GM12878 (cell line): ENCODE results near the gene GZMB. TPM values are rescaled to one million over a fixed set of nuclear protein-coding genes. Genes with fewer than 3 reads are reported as not detected.

Experiments used
- ATAC-seq: fragments of 200-7000 bp; cut with Tn5 transposase; 3 replicates; pipeline ENCODE4 v1.9.1; 2020; ENCODE audit warnings: mild to moderate bottlenecking, moderate library complexity
- BruUV-seq: library from RNA; stranded (reverse); fragments of 400-500 nt; replicated peaks from 2 replicates; lab custom pipeline; 2021; lab: Mats Ljungman, UMichigan
- CTCF ChIA-PET: fragments of 300-600 bp; sonication (Branson Sonifier 250); formaldehyde crosslinking; extraction: SDS; loops from one replicate; lab custom pipeline; 2021; ENCODE audit warnings: inconsistent platforms; lab: Yijun Ruan, JAX
- POLR2A ChIA-PET: fragments of 350-600 bp; formaldehyde crosslinking; extraction: SDS; loops from one replicate; lab custom pipeline; 2021; ENCODE audit warnings: inconsistent platforms; lab: Charles Lee
- RAD21 ChIA-PET: fragments of 300-600 bp; sonication (Branson Sonifier 250); formaldehyde crosslinking; loops from one replicate; lab custom pipeline; 2023; ENCODE audit warnings: antibody characterized with exemption; ENCODE audit not compliant: unreplicated experiment; lab: Charles Lee
- SMC1A ChIA-PET: fragments of 300-600 bp; sonication (Branson Sonifier 250); formaldehyde crosslinking; loops from one replicate; lab custom pipeline; 2023; ENCODE audit not compliant: unreplicated experiment, uncharacterized antibody; lab: Charles Lee
- DNase-seq: peaks from one replicate; pipeline ENCODE4 v3.0.0-alpha.2; 2011; ENCODE audit warnings: low read depth, low spot score
- FAIRE-seq: peaks from 3 replicates; lab custom pipeline; 2011; peaks lifted over from hg19 to GRCh38; lab: Jason Lieb, UNC
- H2AFZ ChIP-seq: 2 replicates; pipeline ENCODE4 v1.6.0; 2011; ENCODE audit warnings: low read depth, low read length, control low read depth; ENCODE audit not compliant: control insufficient read depth
- H3K27ac ChIP-seq: 2 replicates; pipeline ENCODE4 v1.5.1; 2011; ENCODE audit warnings: control low read depth; ENCODE audit not compliant: control insufficient read depth, insufficient read depth
- H3K27me3 ChIP-seq, 2 experiments: replicated peaks in 1 of 2; 2 replicates each; pipeline versions ENCODE4 v1.6.0 to v1.6.1; 2011; ENCODE audit warnings: low read length in 1 of 2; ENCODE audit not compliant: control insufficient read depth in 2 of 2, insufficient read depth in 2 of 2
- H3K36me3 ChIP-seq, 2 experiments: 2 replicates each; pipeline ENCODE4 v1.5.1; 2011; ENCODE audit warnings: low read length in 1 of 2; ENCODE audit not compliant: control insufficient read depth in 2 of 2, insufficient read depth in 2 of 2
- H3K4me1 ChIP-seq: 2 replicates; pipeline ENCODE4 v1.6.1; 2011; ENCODE audit warnings: mild to moderate bottlenecking, low read length, moderate library complexity, mixed read lengths; ENCODE audit not compliant: control insufficient read depth, insufficient read depth
- H3K4me2 ChIP-seq: 2 replicates; pipeline ENCODE4 v1.6.0; 2011; ENCODE audit warnings: control low read depth; ENCODE audit not compliant: control insufficient read depth, insufficient read depth
- H3K4me3 ChIP-seq: fragments of 200-600 bp; sonication (generic); 2 replicates; pipeline ENCODE4 v1.5.1; 2016
- H3K79me2 ChIP-seq: 2 replicates; pipeline ENCODE4 v1.6.0; 2011; ENCODE audit warnings: low read length; ENCODE audit not compliant: control insufficient read depth, insufficient read depth
- H3K9ac ChIP-seq: 2 replicates; pipeline ENCODE4 v1.8.0; 2011; ENCODE audit warnings: low read length, control low read depth, mixed read lengths; ENCODE audit not compliant: control insufficient read depth, insufficient read depth
- H3K9me3 ChIP-seq: replicated peaks from 3 replicates; pipeline ENCODE4 v1.5.1; 2011; ENCODE audit warnings: mild to moderate bottlenecking, low read length; ENCODE audit not compliant: control insufficient read depth, insufficient read depth
- H4K20me1 ChIP-seq: 2 replicates; pipeline ENCODE4 v1.6.0; 2011; ENCODE audit not compliant: control insufficient read depth, insufficient read depth
- CBX5 ChIP-seq: sonication (generic); IDR thresholded peaks from 2 replicates; pipeline ENCODE4 v1.6.1; 2016; ENCODE audit warnings: low read depth, moderate library complexity, mild to moderate bottlenecking, inconsistent platforms
- EED ChIP-seq: sonication (generic); IDR thresholded peaks from 2 replicates; pipeline ENCODE4 v1.6.1; 2016; ENCODE audit warnings: antibody characterized with exemption, low read depth
- FOS ChIP-seq: IDR thresholded peaks from 3 replicates; pipeline ENCODE4 v1.6.1; 2011; ENCODE audit warnings: borderline replicate concordance; ENCODE audit not compliant: insufficient read length; ENCODE audit errors: extremely low read depth
- GATAD2B ChIP-seq: fragments of 450-650 bp; conservative IDR thresholded peaks from 2 replicates; pipeline ENCODE4 v1.6.1; 2017; ENCODE audit warnings: low read depth, mild to moderate bottlenecking, moderate library complexity
- IKZF2 ChIP-seq, 2 experiments: fragments of 450-650 bp; IDR thresholded peaks; 2 replicates each; pipeline ENCODE4 v1.6.1; 2017; ENCODE audit warnings: mild to moderate bottlenecking in 2 of 2, moderate library complexity in 2 of 2
- JUNB ChIP-seq: IDR thresholded peaks from 2 replicates; pipeline ENCODE4 v1.6.1; 2016; ENCODE audit warnings: antibody characterized with exemption, mild to moderate bottlenecking
- JUND ChIP-seq: IDR thresholded peaks from 2 replicates; pipeline ENCODE4 v1.6.1; 2012; ENCODE audit warnings: low read depth, mild to moderate bottlenecking, low read length, improper control_type of control experiment, moderate library complexity
- MTA2 ChIP-seq: fragments of 450-650 bp; IDR thresholded peaks from 2 replicates; pipeline ENCODE4 v1.6.1; 2016; ENCODE audit warnings: low read depth, mild to moderate bottlenecking, moderate library complexity
- MTA3 ChIP-seq: IDR thresholded peaks from 2 replicates; pipeline ENCODE4 v1.6.1; 2012; ENCODE audit warnings: low read length, inconsistent platforms, borderline replicate concordance
- PKNOX1 ChIP-seq: fragments of 450-650 bp; IDR thresholded peaks from 2 replicates; pipeline ENCODE4 v1.6.1; 2016; ENCODE audit warnings: mild to moderate bottlenecking
- PML ChIP-seq: IDR thresholded peaks from 2 replicates; pipeline ENCODE4 v1.6.1; 2012; ENCODE audit warnings: low read length, inconsistent platforms
- SIN3A ChIP-seq: IDR thresholded peaks from 2 replicates; pipeline ENCODE4 v1.6.1; 2012; ENCODE audit warnings: low read depth, low read length, improper control_type of control experiment
- SIX5 ChIP-seq: IDR thresholded peaks from 2 replicates; pipeline ENCODE4 v1.6.1; 2011; ENCODE audit warnings: mild to moderate bottlenecking, low read depth, low read length, moderate library complexity; ENCODE audit not compliant: severe bottlenecking
- SMARCA5 ChIP-seq: fragments of 450-650 bp; IDR thresholded peaks from 2 replicates; pipeline ENCODE4 v1.6.1; 2017; ENCODE audit warnings: mild to moderate bottlenecking
- SUPT20H ChIP-seq: IDR thresholded peaks from 2 replicates; pipeline ENCODE4 v1.6.1; 2011; ENCODE audit warnings: low read depth, mild to moderate bottlenecking, low read length, moderate library complexity, borderline replicate concordance; ENCODE audit not compliant: control insufficient read depth
- TCF3 ChIP-seq: IDR thresholded peaks from 2 replicates; pipeline ENCODE4 v1.6.1; 2012; ENCODE audit warnings: low read depth, mild to moderate bottlenecking, low read length, borderline replicate concordance; ENCODE audit not compliant: insufficient read depth
- ZNF384 ChIP-seq: IDR thresholded peaks from 2 replicates; pipeline ENCODE4 v1.6.1; 2012; ENCODE audit warnings: low read depth, mild to moderate bottlenecking, low read length, improper control_type of control experiment, borderline replicate concordance
- WGBS: methylation state at CpG from one replicate; pipeline ENCODE4 v1.1.6; 2016; ENCODE audit warnings: low lambda C conversion rate; ENCODE audit not compliant: insufficient replicate concordance, insufficient coverage; ENCODE audit errors: missing lambda C conversion rate; 5-methylcytosine and 5-hydroxymethylcytosine counted together
- in situ Hi-C: fragments of 300-500 bp; cut with MboI; formaldehyde crosslinking; loops from 9 replicates; pipeline ENCODE4 v1.14.3; 2018; ENCODE audit warnings: mixed read lengths
- intact Hi-C: fragments of 100-400 bp; cut with micrococcal nuclease; formaldehyde crosslinking; loops from one replicate; pipeline ENCODE4 v1.14.2; 2022; ENCODE audit not compliant: unreplicated experiment
- polyA plus RNA-seq, 11 experiments: library from polyadenylated mRNA; depleted of rRNA in 4 of 11; unstranded in 6 of 11; stranded (reverse) in 5 of 11; fragments of >200 nt; fragmentation: Nextera tagmentation in 4 of 11; fragmentation: Illumina TruSeq in 1 of 11; extraction: Ambion mirVana in 4 of 11; extraction: Trizol in 1 of 11; gene quantifications; 1 replicate in 1 of 11; 2 replicates in 10 of 11; pipeline versions ENCODE4 v1.2.1 to v1.2.3, GENCODE V29; 2011 to 2016; ENCODE audit warnings: inconsistent platforms in 2 of 11, missing spikeins in 2 of 11, low read depth in 1 of 11
- total RNA-seq, 4 experiments: library from RNA; depleted of rRNA in 3 of 4; stranded (reverse); fragments of >200 nt in 3 of 4; fragmentation: Illumina TruSeq in 1 of 4; extraction: Trizol in 1 of 4; gene quantifications; 2 replicates each; pipeline versions ENCODE4 v1.2.1 to v1.2.3, GENCODE V29; 2013 to 2021
- TF ChIP-seq, protein P1 (sequence below): IDR thresholded peaks from 2 replicates; pipeline ENCODE4 v1.6.1; 2011; ENCODE audit warnings: borderline replicate concordance, low read depth, mild to moderate bottlenecking, moderate library complexity, low read length; ENCODE audit not compliant: insufficient read depth, poor library complexity, severe bottlenecking

Gene GZMB
- total and polyA plus RNA-seq, 10 of the 15 experiments (the other 5 are each of a cell fraction or from before 2014, with no cell fraction given): 0.19 to 0.87 (median 0.38) TPM; not detected in 7

GRCh38 chr14:24606297-24606696 lies 27.7 kb downstream of the GZMB start:
- Histone ChIP-seq H3K4me1 (peaks cover 8% of the 10 kb centered on the region), H3K79me2 (no peaks in the 10 kb centered on the region), H3K27ac (no peak overlapping the region), H3K4me3 (no peak overlapping the region), H2AFZ (no peak overlapping the region), H3K27me3 (no peaks in the 10 kb centered on the region), H3K9ac (no peak overlapping the region), H4K20me1 (no peaks in the 10 kb centered on the region), H3K4me2 (no peak overlapping the region), H3K9me3 (no peaks in the 10 kb centered on the region), H3K36me3 (no peaks in the 10 kb centered on the region)
- no TSS peak for BruUV-seq
- intact Hi-C loops: loop anchor here (10.0 kb wide), 1 partner anchor 121 kb away; no protein-coding TSS in a partner anchor
- ChIA-PET CTCF (interaction anchor here (0.7 to 5.0 kb wide), 14 partner anchors 8 to 794 kb away, joined by 3 to 41 read pairs (median 6); no protein-coding TSS in a partner anchor), RAD21 (interaction anchor here (0.8 to 2.0 kb wide), 4 partner anchors 69 to 104 kb away, joined by 4 to 8 read pairs (median 6); no protein-coding TSS in a partner anchor), SMC1A (interaction anchor here (0.9 to 1.3 kb wide), 6 partner anchors 67 to 104 kb away, joined by 4 to 7 read pairs (median 4); no protein-coding TSS in a partner anchor), POLR2A (interaction anchor here (1.5 kb wide), 1 partner anchor 67 kb away, joined by 4 read pairs; no protein-coding TSS in a partner anchor)
- in situ Hi-C loops: loop anchor here (5.0 kb wide), 1 partner anchor 71 kb away; no protein-coding TSS in a partner anchor
- ATAC-seq (no peak), DNase-seq (no peak), FAIRE-seq (no peak)
- WGBS: 11% methylated on average over 3 of the region's 3 CpGs
- no peak for TF ChIP-seq IKZF2 (IDR thresholded peaks at IDR 0.05)
- no peak for TF ChIP-seq ZNF384
- TF ChIP-seq SMARCA5: no peak
- TF ChIP-seq, protein P1, sequence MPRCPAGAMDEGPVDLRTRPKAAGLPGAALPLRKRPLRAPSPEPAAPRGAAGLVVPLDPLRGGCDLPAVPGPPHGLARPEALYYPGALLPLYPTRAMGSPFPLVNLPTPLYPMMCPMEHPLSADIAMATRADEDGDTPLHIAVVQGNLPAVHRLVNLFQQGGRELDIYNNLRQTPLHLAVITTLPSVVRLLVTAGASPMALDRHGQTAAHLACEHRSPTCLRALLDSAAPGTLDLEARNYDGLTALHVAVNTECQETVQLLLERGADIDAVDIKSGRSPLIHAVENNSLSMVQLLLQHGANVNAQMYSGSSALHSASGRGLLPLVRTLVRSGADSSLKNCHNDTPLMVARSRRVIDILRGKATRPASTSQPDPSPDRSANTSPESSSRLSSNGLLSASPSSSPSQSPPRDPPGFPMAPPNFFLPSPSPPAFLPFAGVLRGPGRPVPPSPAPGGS: no peak
- TF ChIP-seq MTA2: no peak
- no peak for TF ChIP-seq FOS
- no peak for TF ChIP-seq SUPT20H
- TF ChIP-seq PKNOX1: no peak
- TF ChIP-seq JUNB: no peak
- TF ChIP-seq MTA3: no peak
- no peak for TF ChIP-seq SIX5
- no peak for TF ChIP-seq CBX5
- no peak for TF ChIP-seq JUND
- TF ChIP-seq EED: no peak
- TF ChIP-seq GATAD2B: no peak
- no peak for TF ChIP-seq TCF3
- no peak for TF ChIP-seq SIN3A
- TF ChIP-seq PML: no peak
